ENCODE results near the gene C11orf42. TPM values are rescaled to one million over a fixed set of nuclear protein-coding genes. Genes with fewer than 3 reads are reported as not detected.

C11orf42 gene
- total RNA-seq, 1 donor from 2014 or later, result not detected

DNA sequence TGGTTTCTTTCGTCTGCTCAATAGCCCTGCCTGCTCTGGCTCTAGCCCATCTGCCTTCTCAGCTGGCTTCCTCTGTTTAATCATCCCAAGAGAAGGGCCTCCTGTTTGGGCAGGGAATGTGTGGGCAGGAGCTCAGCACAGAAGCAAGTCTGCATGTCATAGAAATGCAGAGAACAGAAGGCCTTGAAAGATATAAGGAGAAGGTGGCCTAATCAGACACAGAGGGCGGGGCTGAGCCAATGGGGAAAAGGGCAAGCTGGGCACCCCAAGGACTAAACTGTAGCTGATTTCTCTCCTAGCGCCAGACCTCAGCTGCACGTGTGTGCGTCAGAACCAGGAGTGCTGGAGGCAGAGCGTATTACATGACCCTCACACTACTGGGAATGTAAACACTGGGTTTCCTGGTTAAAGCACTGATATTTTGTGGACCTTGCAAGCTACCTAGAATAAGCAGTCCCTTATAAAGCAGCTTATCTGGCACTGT lies 46.7 kb downstream of the C11orf42 start:
- intact Hi-C loops (cut with micrococcal nuclease), result loop anchor here (1.0 to 10.0 kb wide), 4 partner anchors 17 to 227 kb away; no protein-coding TSS in a partner anchor

DNA sequence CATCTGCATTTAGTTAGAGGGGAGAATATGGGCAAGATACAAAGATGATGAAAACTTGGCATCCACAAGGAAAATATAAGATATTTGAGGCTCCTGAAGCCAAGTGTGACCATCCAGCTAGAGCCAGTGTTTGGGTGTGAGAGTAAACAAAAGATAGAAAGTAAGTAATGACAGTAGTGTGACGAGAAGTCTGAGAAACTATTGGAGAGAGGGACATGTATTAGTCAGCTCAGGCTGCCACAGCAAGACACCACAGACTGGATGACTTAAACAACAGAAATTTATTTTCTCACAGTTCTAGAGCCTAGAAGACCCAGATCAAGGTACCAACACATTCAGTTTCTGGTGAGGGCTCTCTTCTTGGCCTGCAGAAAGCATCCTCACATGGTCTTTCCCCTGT lies 47.8 kb downstream of the C11orf42 start:
- intact Hi-C loops (cut with micrococcal nuclease), result loop anchor here (10.0 kb wide), 1 partner anchor 228 kb away; no protein-coding TSS in a partner anchor

DNA sequence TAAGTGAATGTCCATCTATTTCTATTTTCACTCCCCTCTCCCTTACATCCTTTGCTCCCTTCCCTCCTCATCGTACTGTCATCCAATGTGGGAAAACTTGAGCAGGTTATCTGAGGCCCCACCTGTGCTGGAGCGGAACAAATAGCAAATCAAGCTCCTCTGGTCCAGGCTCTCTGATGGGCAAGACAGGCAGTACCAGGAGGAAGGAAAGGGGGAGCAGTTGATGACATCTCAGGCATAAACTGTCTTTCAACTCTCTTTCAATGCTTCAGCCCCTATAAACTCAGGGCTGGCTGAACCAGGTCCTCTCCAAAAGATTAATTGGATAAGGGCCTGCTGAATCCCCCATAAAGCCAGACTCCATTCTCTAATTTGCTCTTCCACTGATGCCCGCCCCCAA lies 52.8 kb downstream of the C11orf42 start:
- intact Hi-C loops (cut with micrococcal nuclease), result loop anchor here (10.0 kb wide), 1 partner anchor 233 kb away; no protein-coding TSS in a partner anchor

DNA sequence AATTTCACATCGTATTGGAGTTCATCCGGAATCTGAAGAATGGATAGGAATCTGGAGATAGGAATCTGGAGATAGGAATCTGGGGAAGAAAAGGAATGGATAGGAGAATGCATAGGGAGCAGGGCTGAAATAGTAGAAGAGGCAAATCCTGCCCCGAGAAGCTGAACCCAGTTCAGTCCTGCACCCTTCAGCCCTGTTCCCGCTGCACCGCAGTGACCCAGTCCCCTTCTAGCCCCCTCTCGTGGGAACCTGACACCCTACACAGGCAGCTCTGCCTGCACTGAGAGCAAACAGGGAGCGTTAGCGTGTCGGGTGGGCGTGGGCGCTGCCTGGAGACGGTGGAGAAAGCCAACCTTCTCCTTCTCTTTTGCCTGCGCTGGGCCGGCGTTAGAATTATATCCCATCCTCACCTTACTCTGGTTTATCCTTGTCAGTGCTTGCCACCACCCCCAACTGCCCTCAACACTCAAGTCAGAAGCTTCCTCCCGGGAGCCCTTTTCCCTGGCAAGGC lies 53.3 kb downstream of the C11orf42 start:
- intact Hi-C loops (cut with micrococcal nuclease), result loop anchor here (10.0 kb wide), 1 partner anchor 234 kb away; no protein-coding TSS in a partner anchor

DNA sequence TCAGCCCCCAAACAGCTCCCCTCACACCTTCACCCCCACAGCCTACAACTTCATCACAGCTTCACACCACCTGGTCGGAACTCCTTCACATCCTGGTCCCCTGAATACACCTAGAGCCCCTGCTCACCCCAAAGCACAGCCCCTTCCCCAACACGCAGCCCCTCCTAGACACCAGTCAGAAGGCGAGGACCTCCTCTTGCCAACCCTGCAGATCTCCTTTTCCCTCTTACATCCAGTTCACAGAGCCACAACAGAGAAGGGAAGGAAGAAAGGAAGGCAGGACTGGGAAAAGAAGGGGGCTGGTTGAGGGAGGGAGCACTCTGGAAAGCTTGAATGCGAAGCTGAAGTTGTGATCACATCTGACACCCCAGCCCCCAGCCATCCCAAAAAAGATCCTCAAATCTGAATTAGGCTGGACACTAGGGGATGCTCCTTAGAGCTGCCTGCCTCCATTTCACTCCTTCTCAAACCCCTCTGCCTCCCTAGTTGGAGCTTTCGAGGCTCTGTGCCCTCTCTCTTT lies 54.9 kb downstream of the C11orf42 start:
- intact Hi-C loops (cut with micrococcal nuclease), result no loop called here

Other genes with a start within 250 kb of the C11orf42 start
- not detected in 2 replicates for gene OR56A5, start 237.1 kb upstream of the C11orf42 start, total RNA-seq
- not detected in 2 replicates for gene OR52L1, start 218.6 kb upstream of the C11orf42 start, total RNA-seq
- not detected in 2 replicates for gene OR56A4, start 198.6 kb upstream of the C11orf42 start, total RNA-seq
- not detected in 2 replicates for gene OR56A1, start 174.8 kb upstream of the C11orf42 start, total RNA-seq
- not detected in 2 replicates for gene OR56B4, start 97.9 kb upstream of the C11orf42 start, total RNA-seq
- not detected in 2 replicates for gene OR52B2, start 35.2 kb upstream of the C11orf42 start, total RNA-seq
- gene OR52W1, start 6.3 kb upstream of the C11orf42 start, total RNA-seq, result not detected in 2 replicates
- gene FHIP1B, start 29.1 kb downstream of the C11orf42 start, total RNA-seq, result 24.9 and 26.1 TPM in 2 replicates
- gene CNGA4, start 33.5 kb downstream of the C11orf42 start, total RNA-seq, result 0.15 TPM in 1 of 2 replicates, not detected in the other
- gene CCKBR, start 54.3 kb downstream of the C11orf42 start, total RNA-seq, result not detected in 2 replicates
- 3.3 and 5.9 TPM in 2 replicates for gene CAVIN3, start 114.9 kb downstream of the C11orf42 start, total RNA-seq
- gene SMPD1, start 184.9 kb downstream of the C11orf42 start, total RNA-seq, result 50.9 and 52.6 TPM in 2 replicates
- 45.5 and 46.9 TPM in 2 replicates for gene APBB1, start 213.5 kb downstream of the C11orf42 start, total RNA-seq
- gene HPX, start 235.4 kb downstream of the C11orf42 start, total RNA-seq, result 0.51 TPM in 1 of 2 replicates, not detected in the other